K562 (cell line): ENCODE results near the gene DNAJC11. TPM values are rescaled to one million over a fixed set of nuclear protein-coding genes. Genes with fewer than 3 reads are reported as not detected.

Experiments used
- ARID3B ChIP-seq: fragments of 250-450 bp; sonication (Bioruptor Pico); IDR thresholded peaks from 2 replicates; pipeline ENCODE4 v1.4.0; 2020; ENCODE audit warnings: borderline replicate concordance
- CBFA2T3 ChIP-seq: fragments of 450-650 bp; IDR thresholded peaks from 2 replicates; pipeline ENCODE4 v1.6.1; 2017
- CEBPG ChIP-seq, 3 experiments: fragments of 200-800 bp in 1 of 3; sonication (Bioruptor generic) in 1 of 3; sonication (generic) in 1 of 3; formaldehyde crosslinking in 1 of 3; IDR thresholded peaks in 2 of 3; conservative IDR thresholded peaks in 1 of 3; 2 replicates each; pipeline versions ENCODE4 v1.6.1 to v1.8.0; 2016 to 2022; ENCODE audit warnings: missing compliant biosample characterization in 2 of 3, missing genetic modification characterization in 2 of 3, mild to moderate bottlenecking in 1 of 3, missing genetic modification reagents in 1 of 3
- FOS ChIP-seq: IDR thresholded peaks from 3 replicates; pipeline ENCODE4 v1.6.1; 2011; ENCODE audit not compliant: insufficient read length; ENCODE audit errors: extremely low read depth
- HDAC8 ChIP-seq: fragments of 450-650 bp; IDR thresholded peaks from 2 replicates; pipeline ENCODE4 v1.6.1; 2016; ENCODE audit warnings: mild to moderate bottlenecking, missing genetic modification characterization, moderate library complexity, missing compliant biosample characterization
- HEY1 ChIP-seq: fragments of 250-450 bp; sonication (Bioruptor Pico); IDR thresholded peaks from 2 replicates; pipeline ENCODE4 v1.5.0; 2020; ENCODE audit warnings: mild to moderate bottlenecking, moderate library complexity, borderline replicate concordance
- KLF10 ChIP-seq: fragments of 250-450 bp; sonication (Bioruptor Pico); IDR thresholded peaks from 2 replicates; pipeline ENCODE4 v1.6.1; 2021; ENCODE audit warnings: matching md5 sums
- MED1 ChIP-seq: sonication (generic); formaldehyde crosslinking; IDR thresholded peaks from 2 replicates; pipeline ENCODE4 v1.8.1; 2023; ENCODE audit warnings: missing genetic modification reagents, borderline replicate concordance
- MEIS2 ChIP-seq: fragments of 450-650 bp; IDR thresholded peaks from 2 replicates; pipeline ENCODE4 v1.6.1; 2014; ENCODE audit warnings: mild to moderate bottlenecking; ENCODE audit not compliant: partially characterized antibody
- MLLT1 ChIP-seq, 2 experiments: fragments of 450-650 bp; IDR thresholded peaks; 2 replicates each; pipeline ENCODE4 v1.6.1; 2016
- MTA1 ChIP-seq: fragments of 450-650 bp; IDR thresholded peaks from 2 replicates; pipeline ENCODE4 v1.6.1; 2017; ENCODE audit warnings: borderline replicate concordance
- NFRKB ChIP-seq: fragments of 450-650 bp; IDR thresholded peaks from 2 replicates; pipeline ENCODE4 v1.6.1; 2016; ENCODE audit warnings: low read depth
- NFXL1 ChIP-seq: fragments of 450-650 bp; formaldehyde crosslinking; IDR thresholded peaks from 2 replicates; pipeline ENCODE4 v1.4.0; 2021; ENCODE audit warnings: mild to moderate bottlenecking
- POLR2AphosphoS2 ChIP-seq: IDR thresholded peaks from 2 replicates; pipeline ENCODE4 v1.6.1; 2012; ENCODE audit warnings: low read length, improper control_type of control experiment
- RUNX1 ChIP-seq: sonication (generic); IDR thresholded peaks from 2 replicates; pipeline ENCODE4 v1.6.1; 2016; ENCODE audit warnings: antibody characterized with exemption, low read depth
- TBL1XR1 ChIP-seq, 2 experiments: IDR thresholded peaks; 2 replicates each; pipeline ENCODE4 v1.6.1; 2012; ENCODE audit warnings: improper control_type of control experiment in 2 of 2, low read length in 2 of 2, mild to moderate bottlenecking in 1 of 2
- YY1 ChIP-seq, 3 experiments: IDR thresholded peaks; 2 replicates each; pipeline ENCODE4 v1.6.1; 2011; ENCODE audit warnings: low read length in 2 of 3, mild to moderate bottlenecking in 2 of 3, moderate library complexity in 2 of 3, borderline replicate concordance in 1 of 3, control low read depth in 1 of 3, low read depth in 1 of 3; ENCODE audit not compliant: insufficient read depth in 3 of 3, insufficient replicate concordance in 2 of 3, control insufficient read depth in 1 of 3, insufficient read length in 1 of 3; ENCODE audit errors: extremely low read depth in 1 of 3
- ZC3H4 ChIP-seq: sonication (generic); formaldehyde crosslinking; IDR thresholded peaks from 2 replicates; pipeline ENCODE4 v1.9.0; 2021; ENCODE audit warnings: missing genetic modification reagents, borderline replicate concordance
- ZEB2 ChIP-seq: fragments of 450-650 bp; IDR thresholded peaks from 2 replicates; pipeline ENCODE4 v1.6.1; 2016
- ZNF12 ChIP-seq: sonication (generic); formaldehyde crosslinking; IDR thresholded peaks from 2 replicates; pipeline ENCODE4 v1.4.0; 2020; ENCODE audit warnings: mild to moderate bottlenecking, missing genetic modification reagents
- ZNF212 ChIP-seq: fragments of 450-650 bp; formaldehyde crosslinking; IDR thresholded peaks from 2 replicates; pipeline ENCODE4 v1.4.0; 2020; ENCODE audit warnings: mild to moderate bottlenecking
- ZNF253 ChIP-seq: fragments of 250-450 bp; sonication (Bioruptor Pico); conservative IDR thresholded peaks from 2 replicates; pipeline ENCODE4 v1.6.1; 2021; ENCODE audit warnings: mild to moderate bottlenecking
- ZNF583 ChIP-seq: fragments of 250-450 bp; sonication (Bioruptor Pico); IDR thresholded peaks from 2 replicates; pipeline ENCODE4 v1.4.0; 2020
- ZNF717 ChIP-seq: fragments of 250-450 bp; sonication (Bioruptor Pico); IDR thresholded peaks from 2 replicates; pipeline ENCODE4 v1.5.0; 2021
- polyA plus RNA-seq, 8 experiments: library from polyadenylated mRNA; depleted of rRNA in 4 of 8; stranded (reverse) in 5 of 8; unstranded in 3 of 8; fragments of >200 nt; fragmentation: Nextera tagmentation in 2 of 8; fragmentation: Illumina TruSeq in 1 of 8; extraction: Ambion mirVana in 2 of 8; extraction: Trizol in 1 of 8; gene quantifications; 2 replicates each; pipeline versions ENCODE4 v1.2.1 to v1.2.3, GENCODE V29; 2011 to 2014; ENCODE audit warnings: inconsistent platforms in 1 of 8, missing spikeins in 1 of 8
- total RNA-seq, 7 experiments: library from RNA; depleted of rRNA in 6 of 7; stranded (reverse); fragments of >200 nt in 6 of 7; fragmentation: Illumina TruSeq in 2 of 7; extraction: Trizol in 2 of 7; gene quantifications; 2 replicates each; pipeline versions ENCODE4 v1.2.1 to v1.2.3, GENCODE V29; 2011 to 2021; ENCODE audit warnings: low replicate concordance in 1 of 7
- TF ChIP-seq, protein P1 (sequence below): sonication (generic); formaldehyde crosslinking; IDR thresholded peaks from 2 replicates; pipeline ENCODE4 v1.8.1; 2023; ENCODE audit warnings: mild to moderate bottlenecking, missing genetic modification reagents

Gene DNAJC11
- total and polyA plus RNA-seq, 9 of the 15 experiments (the other 6 are each of a cell fraction or from before 2014, with no cell fraction given), result 14.1 to 123 (median 76.6) TPM

DNA sequence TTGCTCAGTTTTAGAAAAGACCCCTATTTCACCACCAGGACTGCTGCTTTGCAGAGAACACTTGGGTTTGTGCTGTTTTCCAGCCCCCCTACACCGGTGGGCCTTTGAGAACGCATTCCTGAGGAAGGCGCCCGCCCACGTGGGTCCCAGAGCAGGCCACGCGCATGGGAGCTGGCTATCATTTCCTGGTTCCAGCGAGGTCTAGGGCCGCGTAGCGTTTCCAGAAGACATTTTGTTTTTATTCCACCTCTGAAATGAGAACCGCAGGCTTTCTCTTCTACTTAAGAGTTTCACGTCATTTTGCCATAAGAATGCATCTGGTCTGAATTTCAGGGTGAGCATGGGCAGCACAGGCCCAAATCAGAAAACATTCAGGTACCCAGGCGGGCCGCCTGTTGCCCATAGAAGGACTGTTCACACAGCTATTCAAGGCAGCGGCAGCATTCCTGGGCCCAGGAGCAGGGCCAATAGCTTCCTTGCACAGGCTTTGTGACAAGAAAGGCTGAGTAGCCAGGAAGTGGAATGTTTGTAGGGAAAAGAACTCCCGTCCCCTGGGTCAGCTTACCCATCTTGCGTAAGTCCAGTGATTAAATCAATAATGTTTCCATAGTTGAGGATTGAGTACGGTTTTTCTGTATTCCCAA is 97.6 kb downstream of the DNAJC11 start (continued):
- TF ChIP-seq KLF10 (peak; percentile 29; the same call in 1 of the 2 replicates), FOS (no peak), ZC3H4 (CRISPR knock-in tag) (peak; percentile 78; the same call in 1 of the 2 replicates), NFXL1 (CRISPR knock-in tag) (0 out of 2 replicates have a peak, but pooled peaks have one; percentile 18), HDAC8 (tag) (peak; percentile 91), ZEB2 (no peak), NFRKB (peak; percentile 98), MTA1 (0 out of 2 replicates have a peak, but pooled peaks have one; percentile 8), POLR2AphosphoS2 (no peak; the same call in 1 of the 2 replicates), CEBPG (CRISPR knock-in tag; IDR thresholded peaks at IDR 0.05) (0 out of 2 replicates have a peak, but pooled peaks have one; percentile 19), CEBPG (tag; conservative IDR thresholded peaks at IDR 0.05 in 1 of 2, IDR thresholded peaks at IDR 0.05 in 1 of 2) (0 out of 4 replicates have a peak, but pooled peaks have one; percentile 32 to 35), ZNF253 (no peak), HEY1 (CRISPR knock-in tag) (no peak), CBFA2T3 (no peak), YY1 (IDR thresholded peaks at IDR 0.05; ENCODE audit: borderline replicate concordance in 1 of 3, control insufficient read depth in 1 of 3, extremely low read depth in 1 of 3, insufficient read depth in 3 of 3, insufficient read length in 1 of 3, insufficient replicate concordance in 2 of 3, low read depth in 1 of 3, low read length in 2 of 3) (peak in 2 of 3 experiments; percentile 60 to 65), MEIS2 (no peak), RUNX1 (no peak), ZNF12 (CRISPR knock-in tag) (0 out of 2 replicates have a peak, but pooled peaks have one; percentile 65), MLLT1 (IDR thresholded peaks at IDR 0.05) (no peak; a peak in 1 of 4 replicates), ZNF717 (CRISPR knock-in tag) (no peak), ARID3B (CRISPR knock-in tag) (0 out of 2 replicates have a peak, but pooled peaks have one; percentile 20), ZNF212 (CRISPR knock-in tag) (no peak), TBL1XR1 (IDR thresholded peaks at IDR 0.05; ENCODE audit: low read length in 2 of 2) (peak in 1 of 2 experiments; percentile 24; a peak in 2 of 4 replicates), ZNF583 (no peak; the same call in 1 of the 2 replicates), MED1 (CRISPR knock-in tag) (no peak; the same call in 1 of the 2 replicates)
- TF ChIP-seq, protein P1, sequence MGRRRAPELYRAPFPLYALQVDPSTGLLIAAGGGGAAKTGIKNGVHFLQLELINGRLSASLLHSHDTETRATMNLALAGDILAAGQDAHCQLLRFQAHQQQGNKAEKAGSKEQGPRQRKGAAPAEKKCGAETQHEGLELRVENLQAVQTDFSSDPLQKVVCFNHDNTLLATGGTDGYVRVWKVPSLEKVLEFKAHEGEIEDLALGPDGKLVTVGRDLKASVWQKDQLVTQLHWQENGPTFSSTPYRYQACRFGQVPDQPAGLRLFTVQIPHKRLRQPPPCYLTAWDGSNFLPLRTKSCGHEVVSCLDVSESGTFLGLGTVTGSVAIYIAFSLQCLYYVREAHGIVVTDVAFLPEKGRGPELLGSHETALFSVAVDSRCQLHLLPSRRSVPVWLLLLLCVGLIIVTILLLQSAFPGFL (CRISPR knock-in tag), result no peak
